ENCODE data around the gene PLEKHA1.

GRCh38 chr10:122464586-122464985 is 90.1 kb downstream of the PLEKHA1 start:
- TF ChIP-seq CTCF (IDR thresholded peaks at IDR 0.05; ENCODE audit: insufficient read depth, low read length): no peak
- no peak for TF ChIP-seq GABPA (IDR thresholded peaks at IDR 0.05; ENCODE audit: low read depth)

Data from HL-60 (cell line).